HG02642 (cell line): ENCODE results near the gene TNIK.

ENCODE experiments used
- ATAC-seq: cut with Tn5 transposase; IDR thresholded peaks from one replicate; pipeline ENCODE4 v1.9.1; 2021; ENCODE audit warnings: mild to moderate bottlenecking; ENCODE audit not compliant: unreplicated experiment, poor library complexity

TNIK gene

DNA sequence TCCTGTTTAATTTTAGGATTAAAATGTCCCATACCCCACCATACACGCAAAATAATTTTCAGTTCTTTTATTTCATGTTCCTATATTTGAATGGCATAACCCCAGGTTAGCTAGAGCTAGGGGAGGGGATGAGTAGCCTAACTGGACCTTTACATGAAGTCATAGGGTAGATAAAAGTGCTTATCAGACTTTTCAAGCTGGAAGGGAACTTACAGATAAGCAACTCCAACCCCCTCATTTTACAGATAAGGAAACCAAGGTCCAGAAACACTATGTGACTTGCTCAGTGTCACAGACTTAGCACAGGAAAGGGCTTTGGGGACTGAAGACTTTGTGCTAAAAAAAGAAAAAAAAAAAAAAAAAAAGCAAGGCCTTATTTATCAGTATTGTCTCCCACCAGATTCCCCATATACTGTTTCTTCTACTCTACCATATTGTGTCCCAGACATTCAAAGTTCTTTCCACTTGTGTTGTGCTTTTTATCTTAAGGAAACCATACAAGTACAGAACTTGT is 10.6 kb upstream of the TNIK start:
- ATAC-seq = no peak

GRCh38 chr3:171469376-171469775 is 9.2 kb upstream of the TNIK start:
- ATAC-seq = no peak

GRCh38 chr3:171468296-171468906 is 8.2 kb upstream of the TNIK start:
- peak; percentile 50 for ATAC-seq

DNA sequence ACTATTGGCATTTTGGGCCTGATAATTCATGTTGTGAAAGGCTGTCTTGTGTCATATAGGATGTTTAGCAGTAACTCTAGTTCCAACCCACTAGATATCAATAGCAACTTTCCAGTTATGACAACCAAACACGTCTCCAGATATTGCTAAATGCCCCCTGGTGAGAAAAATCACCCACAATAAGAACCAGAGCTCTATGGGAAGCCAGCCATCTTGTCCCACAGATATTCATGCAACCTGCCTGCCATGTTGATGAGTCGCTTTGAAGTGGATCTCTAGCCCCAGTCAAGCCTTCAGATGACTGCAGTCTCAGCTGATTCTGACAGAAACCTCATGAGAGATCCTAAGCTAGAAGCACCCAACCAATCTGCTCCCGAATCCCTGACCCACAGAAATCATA is 5.6 kb upstream of the TNIK start:
- no peak for ATAC-seq

- no peak for ATAC-seq
Observed at GRCh38 chr3:171464462-171464861, 4.3 kb upstream of the TNIK start.

DNA sequence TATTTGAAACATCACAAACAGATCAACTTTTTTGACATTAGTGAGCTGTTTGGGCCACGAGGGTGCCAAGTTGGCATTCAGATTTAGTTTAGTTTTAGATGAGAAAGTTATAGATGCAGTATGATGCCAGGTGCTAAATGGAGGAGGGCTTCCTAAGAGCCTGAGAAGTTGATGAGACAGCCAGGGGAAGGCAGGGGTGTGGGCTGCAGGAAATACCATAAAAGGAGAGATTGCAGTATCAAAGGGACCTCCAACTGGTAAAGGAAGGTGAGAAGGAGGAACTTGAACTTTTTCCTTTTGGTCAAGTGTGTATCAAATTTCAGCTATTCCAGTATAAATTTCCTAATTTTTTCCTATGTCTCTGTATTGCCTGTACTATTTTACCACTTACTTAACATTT is 2.0 kb upstream of the TNIK start:
- ATAC-seq = no peak

GRCh38 chr3:171461525-171461917 is 1.3 kb upstream of the TNIK start:
- ATAC-seq = no peak

- peak; percentile 40 for ATAC-seq
Observed at GRCh38 chr3:171460725-171461524, 720 bp upstream of the TNIK start.

DNA sequence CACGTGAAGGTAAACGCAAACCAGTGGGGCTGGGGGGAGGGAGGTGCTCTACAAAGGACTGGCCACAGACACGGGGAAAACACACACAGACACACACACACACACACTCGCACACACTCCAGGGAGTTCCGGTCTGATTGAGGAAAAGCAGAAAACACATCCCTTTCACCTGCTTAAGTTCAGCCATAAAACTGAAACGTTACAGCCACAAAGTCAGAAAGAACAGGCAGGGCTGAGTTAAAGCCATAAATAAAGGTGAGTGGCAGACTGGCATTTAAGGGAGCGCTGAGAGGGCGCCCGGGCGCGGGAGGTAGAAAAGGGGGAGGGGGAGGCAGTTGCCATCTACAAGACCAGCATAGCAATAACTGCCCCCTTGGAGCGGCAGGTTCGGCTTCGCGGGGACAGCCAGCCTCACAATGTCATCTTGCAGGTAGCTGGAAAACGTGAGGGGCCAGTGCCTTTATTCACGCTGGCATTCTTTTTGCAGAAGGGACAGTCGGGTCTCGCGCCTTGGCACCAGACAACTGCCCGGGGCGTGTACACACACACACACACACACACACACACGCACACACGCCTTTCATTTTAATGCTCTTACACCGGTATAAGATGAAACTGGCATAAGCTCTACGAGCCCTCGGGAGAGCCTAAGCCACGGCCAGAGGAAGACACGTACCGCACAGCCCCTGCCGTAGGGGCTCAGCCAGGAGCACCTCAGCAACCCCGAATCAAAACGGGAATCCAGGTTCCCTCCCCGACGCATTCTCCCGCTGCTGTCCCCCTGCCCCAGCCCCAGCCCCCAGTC is 866 bp downstream of the TNIK start:
- no peak for ATAC-seq

GRCh38 chr3:171458864-171459136 is 1.4 kb downstream of the TNIK start:
- ATAC-seq = no peak

GRCh38 chr3:171458071-171458863 is 1.9 kb downstream of the TNIK start:
- no peak for ATAC-seq

DNA sequence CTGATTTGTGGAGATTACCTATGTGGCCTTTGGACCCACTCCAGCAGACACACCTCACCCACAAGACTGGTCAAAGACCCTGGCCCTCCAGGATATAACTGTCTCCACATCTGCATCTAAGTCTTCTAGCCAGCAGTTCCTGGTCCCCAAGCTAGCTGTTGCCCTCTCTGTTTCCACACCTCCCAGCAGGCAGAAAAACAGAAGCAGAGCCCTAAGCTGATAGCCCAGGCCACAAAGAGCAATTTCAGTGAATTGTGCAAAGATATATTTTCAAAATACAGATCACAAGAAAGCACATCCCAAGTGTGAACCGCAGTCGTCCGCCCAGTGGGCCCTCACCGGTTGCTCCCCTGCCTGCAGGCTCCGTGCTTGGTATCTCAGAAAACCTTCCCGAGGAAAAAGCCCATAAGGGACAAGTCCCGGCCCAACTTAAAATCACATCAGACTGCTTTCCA is 2.6 kb downstream of the TNIK start:
- no peak for ATAC-seq

DNA sequence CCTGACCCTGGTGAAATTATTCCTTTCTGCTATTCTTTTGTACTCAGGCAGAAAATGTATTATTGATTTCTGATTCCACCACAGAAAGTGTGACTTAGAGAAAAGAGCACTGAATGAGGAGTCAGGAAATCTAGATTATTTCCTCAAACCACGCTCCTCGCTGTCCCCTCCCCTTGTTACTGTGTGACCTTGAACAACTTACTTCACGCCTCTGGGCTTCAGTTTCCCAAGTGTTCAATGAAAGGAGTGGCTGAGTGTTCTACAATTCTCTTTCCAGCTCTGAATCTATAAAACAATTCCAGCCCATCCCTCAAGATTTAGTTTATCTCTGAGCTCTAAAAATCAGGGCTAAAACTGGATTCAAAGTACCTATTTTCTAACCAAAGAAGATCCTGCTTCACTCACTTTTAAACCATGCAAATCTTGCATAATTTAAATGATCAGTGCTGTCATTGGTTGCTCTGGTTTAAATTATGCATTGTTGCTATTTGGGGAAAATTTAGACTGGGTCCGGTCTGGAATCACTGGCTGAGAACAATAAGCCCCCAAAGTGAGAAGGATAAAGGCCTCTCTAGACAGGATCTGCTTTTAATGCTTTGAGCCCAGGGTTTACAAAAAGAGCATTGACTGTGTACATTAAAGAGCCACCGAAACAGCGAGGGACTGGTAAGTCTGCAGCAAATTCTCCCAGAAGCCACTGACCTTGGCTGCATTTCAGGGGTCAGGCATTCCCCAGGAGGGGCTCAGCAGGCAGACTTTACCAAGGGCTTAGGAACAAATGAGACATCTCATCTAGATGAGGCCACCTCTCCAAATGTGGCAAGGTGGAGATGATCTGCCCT is 3.2 kb downstream of the TNIK start:
- no peak for ATAC-seq

DNA sequence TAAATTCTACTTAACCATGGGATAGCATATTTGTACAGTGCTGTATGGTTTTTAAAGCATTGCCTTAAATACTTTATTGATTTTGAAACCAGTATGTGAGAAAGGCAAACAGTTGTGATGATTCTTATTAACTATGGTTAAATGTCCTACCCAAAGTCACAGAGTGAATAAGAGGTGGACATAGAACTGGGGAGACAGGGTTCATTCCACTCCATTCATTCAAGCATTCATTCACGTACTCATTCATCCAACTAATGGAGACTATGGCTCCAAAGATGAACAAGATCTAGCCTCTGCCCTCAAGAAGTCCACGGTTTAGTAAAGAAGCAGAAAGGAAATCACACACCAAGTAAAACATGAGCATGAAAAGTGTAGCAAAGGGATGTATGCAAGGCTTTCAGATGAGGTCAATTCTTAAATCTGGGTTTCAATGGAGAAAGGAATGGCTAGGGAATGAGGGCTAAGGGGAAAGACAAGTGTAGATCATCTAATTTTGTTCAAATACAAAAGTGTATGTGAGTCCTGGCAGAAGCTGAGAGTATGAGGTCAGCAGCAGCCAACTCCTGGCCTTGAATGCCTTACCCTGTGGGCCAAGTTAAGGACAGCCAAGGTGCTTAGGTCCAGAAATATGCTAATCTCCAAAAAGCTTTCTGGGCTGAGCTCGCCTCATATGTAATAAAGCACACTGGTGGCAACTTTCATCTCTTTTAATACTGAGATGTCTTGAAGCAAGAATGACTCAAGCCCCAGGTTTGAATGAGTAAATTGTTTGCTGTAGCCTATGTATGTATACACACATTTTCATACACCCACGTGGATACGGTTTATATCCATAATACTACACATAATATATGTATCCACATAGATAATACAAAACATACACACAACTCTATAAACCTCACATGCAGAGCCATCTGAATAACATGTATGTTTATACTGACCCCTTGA is 4.3 kb downstream of the TNIK start:
- no peak for ATAC-seq

DNA sequence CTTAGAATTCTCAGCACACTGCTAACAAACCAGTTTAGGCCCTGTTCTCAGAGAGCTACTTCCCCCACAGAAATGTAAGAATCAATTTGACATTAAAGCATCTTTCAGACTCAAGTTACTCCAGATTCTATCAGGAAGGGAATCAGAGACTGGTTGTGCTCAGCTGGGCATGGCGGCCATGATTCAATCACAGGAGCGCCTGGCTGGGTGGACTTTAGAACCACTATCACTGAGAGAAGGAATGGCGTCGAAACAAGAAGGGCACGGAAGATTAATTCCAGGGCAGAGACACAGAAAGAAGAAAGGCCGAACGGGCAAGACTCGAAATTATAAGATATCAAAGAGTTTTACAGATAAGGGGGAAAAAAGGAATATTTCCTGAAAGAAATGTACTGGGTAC is 6.2 kb downstream of the TNIK start:
- ATAC-seq = no peak

DNA sequence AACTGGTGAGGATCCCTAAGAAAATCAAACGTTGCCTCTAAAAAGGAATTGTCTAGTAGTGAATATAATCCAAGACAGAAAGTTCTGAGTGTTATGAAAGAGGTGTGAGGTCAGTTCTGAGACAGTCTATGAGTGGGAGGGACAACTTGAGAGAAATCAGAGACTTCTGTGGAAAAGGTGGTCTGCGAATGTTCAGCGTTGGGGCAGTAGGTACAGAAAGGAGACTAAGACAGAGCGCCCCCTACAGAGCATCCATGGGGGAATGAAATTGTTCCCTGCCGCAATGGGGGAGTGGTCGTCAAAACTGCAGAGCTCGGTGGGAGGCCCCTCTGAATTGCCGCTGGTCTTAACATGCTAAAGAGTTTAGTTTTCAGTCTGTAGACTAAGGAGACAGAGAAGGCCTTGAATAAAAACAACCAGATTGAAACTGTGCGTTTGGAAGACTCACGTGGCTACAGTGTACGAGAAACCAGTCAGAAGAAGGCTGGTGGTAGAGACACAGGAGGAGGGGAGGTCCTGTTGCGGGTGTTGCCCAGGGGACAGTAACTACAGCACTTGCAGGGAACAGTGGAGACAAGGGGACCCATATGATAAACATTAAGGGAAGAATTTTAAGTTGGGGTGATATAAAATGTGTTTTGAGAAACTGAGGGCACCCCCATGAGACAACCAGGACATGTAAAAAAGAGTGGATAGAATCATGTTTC is 6.9 kb downstream of the TNIK start:
- no peak for ATAC-seq

- no peak for ATAC-seq
Observed at GRCh38 chr3:171452328-171452727, 7.9 kb downstream of the TNIK start.

- no peak for ATAC-seq
Observed at GRCh38 chr3:171451915-171452314, 8.3 kb downstream of the TNIK start.
